GM12873 (cell line): Measurements from ENCODE around the gene GDF10.

ENCODE experiments used
- TF ChIP-seq, protein P1 (sequence below): IDR thresholded peaks from 2 replicates; pipeline ENCODE4 v1.5.1; 2012; ENCODE audit warnings: low read depth, mild to moderate bottlenecking, moderate library complexity, low read length, control low read depth; ENCODE audit not compliant: insufficient read depth; ENCODE audit errors: missing control alignments

The GDF10 gene, protein sequence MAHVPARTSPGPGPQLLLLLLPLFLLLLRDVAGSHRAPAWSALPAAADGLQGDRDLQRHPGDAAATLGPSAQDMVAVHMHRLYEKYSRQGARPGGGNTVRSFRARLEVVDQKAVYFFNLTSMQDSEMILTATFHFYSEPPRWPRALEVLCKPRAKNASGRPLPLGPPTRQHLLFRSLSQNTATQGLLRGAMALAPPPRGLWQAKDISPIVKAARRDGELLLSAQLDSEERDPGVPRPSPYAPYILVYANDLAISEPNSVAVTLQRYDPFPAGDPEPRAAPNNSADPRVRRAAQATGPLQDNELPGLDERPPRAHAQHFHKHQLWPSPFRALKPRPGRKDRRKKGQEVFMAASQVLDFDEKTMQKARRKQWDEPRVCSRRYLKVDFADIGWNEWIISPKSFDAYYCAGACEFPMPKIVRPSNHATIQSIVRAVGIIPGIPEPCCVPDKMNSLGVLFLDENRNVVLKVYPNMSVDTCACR

DNA sequence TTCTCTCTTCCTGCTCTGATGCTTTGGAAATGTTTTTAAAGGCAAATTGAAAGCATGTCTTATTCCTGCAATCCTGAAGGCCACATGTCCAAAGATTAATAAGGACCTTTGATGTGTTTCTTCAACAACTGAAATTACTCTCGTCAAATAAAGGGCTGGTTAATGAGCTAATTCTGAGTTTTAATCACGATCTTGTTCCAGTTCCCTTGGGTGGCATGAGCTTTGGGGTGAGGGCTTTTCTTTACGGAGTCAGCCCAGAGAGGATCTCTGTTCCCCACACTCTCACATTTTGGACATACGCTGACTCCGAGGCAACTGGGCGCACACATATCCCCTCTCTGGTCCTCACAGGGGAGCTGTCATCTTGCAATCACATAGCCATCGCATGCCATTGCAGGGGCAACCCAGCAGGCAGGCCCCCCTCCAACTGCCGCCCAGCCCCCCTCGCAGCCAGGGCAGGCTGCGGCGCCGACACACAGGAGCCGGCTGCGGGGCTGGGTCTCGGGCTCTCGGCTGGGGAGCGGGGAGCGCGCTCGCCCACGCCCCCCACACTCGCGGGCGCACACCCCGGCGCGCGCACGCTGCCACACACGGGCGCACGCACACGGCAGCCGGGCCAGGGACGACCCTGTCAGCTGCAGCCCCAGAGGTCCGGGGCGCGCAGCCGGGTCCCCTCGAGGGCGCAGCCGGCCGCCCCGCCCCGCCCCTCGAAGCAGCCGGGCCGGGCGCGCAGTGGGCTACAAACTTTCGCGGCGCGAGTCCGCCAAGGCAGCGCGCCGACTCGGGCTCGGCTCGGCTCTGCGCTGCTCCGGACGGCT lies at the start of gene GDF10:
TSS of gene GDF10 (plus strand) at position 587 of the 818 bp plus-strand sequence. CDS start 455 bp downstream, outside the sequence.
- TF ChIP-seq, protein P1, sequence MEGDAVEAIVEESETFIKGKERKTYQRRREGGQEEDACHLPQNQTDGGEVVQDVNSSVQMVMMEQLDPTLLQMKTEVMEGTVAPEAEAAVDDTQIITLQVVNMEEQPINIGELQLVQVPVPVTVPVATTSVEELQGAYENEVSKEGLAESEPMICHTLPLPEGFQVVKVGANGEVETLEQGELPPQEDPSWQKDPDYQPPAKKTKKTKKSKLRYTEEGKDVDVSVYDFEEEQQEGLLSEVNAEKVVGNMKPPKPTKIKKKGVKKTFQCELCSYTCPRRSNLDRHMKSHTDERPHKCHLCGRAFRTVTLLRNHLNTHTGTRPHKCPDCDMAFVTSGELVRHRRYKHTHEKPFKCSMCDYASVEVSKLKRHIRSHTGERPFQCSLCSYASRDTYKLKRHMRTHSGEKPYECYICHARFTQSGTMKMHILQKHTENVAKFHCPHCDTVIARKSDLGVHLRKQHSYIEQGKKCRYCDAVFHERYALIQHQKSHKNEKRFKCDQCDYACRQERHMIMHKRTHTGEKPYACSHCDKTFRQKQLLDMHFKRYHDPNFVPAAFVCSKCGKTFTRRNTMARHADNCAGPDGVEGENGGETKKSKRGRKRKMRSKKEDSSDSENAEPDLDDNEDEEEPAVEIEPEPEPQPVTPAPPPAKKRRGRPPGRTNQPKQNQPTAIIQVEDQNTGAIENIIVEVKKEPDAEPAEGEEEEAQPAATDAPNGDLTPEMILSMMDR, result no peak

- TF ChIP-seq, protein P1, result no peak
Measured at GRCh38 chr10:47252093-47252780, 47.8 kb upstream of the GDF10 start.

DNA sequence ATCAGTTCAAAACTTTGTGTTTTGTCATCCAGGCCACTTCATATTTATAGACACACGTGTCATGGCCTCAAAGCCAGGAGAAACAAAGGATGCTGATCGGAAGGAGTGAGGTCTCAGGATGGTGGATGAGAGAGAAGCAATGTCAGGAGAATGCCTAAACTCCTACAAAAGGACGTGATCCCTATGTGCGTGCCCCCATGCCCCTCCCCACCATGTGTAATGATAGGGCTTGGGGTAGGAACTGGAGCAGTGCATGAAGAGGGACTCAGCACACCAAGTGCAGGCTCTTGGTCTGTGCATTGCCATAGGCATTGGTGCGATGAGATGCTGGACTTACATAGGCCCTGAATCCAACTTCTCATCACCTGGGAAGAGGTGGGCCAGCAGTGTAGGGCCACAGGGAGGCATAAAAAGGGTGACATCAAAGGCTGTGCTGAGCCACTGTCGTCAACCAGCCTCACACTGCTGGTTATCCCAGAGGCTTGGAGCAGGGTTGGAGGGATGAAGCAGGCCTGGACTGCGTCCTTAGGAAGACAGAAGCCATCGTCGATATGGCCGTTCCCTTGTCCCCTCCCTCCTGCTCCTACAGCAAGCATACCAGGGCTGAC lies 46.9 kb upstream of the GDF10 start:
- TF ChIP-seq, protein P1, result no peak

GRCh38 chr10:47253651-47254375 lies 46.2 kb upstream of the GDF10 start:
- TF ChIP-seq, protein P1, result no peak

DNA sequence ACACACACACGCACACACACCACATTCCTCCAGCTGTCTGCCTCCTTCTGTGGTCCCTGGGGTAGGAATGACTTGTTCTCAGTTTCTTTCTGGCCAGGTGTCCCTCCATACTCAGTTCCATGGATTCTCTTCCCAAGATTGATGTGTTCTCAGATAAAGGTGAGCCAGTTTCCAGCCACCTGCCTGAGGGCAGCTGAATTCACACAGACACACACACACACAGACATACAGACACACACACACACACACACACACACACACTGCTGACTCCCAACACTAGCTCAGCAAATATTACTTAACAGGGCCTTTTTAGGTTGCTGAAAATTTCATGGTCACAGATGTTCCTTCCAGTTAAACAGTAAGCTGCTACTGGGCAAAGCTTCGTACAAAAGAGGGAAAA lies 45.4 kb upstream of the GDF10 start:
- TF ChIP-seq, protein P1, result no peak

GRCh38 chr10:47255033-47255813 lies 44.8 kb upstream of the GDF10 start:
- TF ChIP-seq, protein P1, result no peak
